Skeletal muscle tissue (tissue), 4 donors: ENCODE results near the gene WDR18. TPM values are rescaled to one million over a fixed set of nuclear protein-coding genes. Genes with fewer than 3 reads are reported as not detected.

Experiments
- H3K27ac ChIP-seq: one replicate; pipeline ENCODE4 v1.7.0; 2013; ENCODE audit warnings: mild to moderate bottlenecking, low read depth, low read length, inconsistent platforms
- H3K27me3 ChIP-seq, 3 donors: one replicate each; pipeline ENCODE4 v1.7.0; 2013; ENCODE audit warnings: low read length in 3 of 3; ENCODE audit not compliant: control insufficient read depth in 3 of 3, insufficient read depth in 3 of 3
- H3K36me3 ChIP-seq, 3 donors: one replicate each; pipeline ENCODE4 v1.7.0; 2013; ENCODE audit warnings: low read length in 3 of 3; ENCODE audit not compliant: control insufficient read depth in 3 of 3, insufficient read depth in 3 of 3
- H3K4me1 ChIP-seq, 3 donors: one replicate each; pipeline ENCODE4 v1.7.0; 2013; ENCODE audit warnings: low read length in 3 of 3, mild to moderate bottlenecking in 3 of 3; ENCODE audit not compliant: control insufficient read depth in 3 of 3, insufficient read depth in 3 of 3
- H3K4me3 ChIP-seq, 3 donors: one replicate each; pipeline ENCODE4 v1.7.0; 2013; ENCODE audit warnings: low read length in 3 of 3
- H3K9ac ChIP-seq, 3 donors: one replicate each; pipeline ENCODE4 v1.7.0; 2013; ENCODE audit warnings: low read length in 3 of 3, mild to moderate bottlenecking in 3 of 3, moderate library complexity in 2 of 3, low read depth in 1 of 3
- H3K9me3 ChIP-seq, 3 donors: one replicate each; pipeline ENCODE4 v1.7.0; 2013; ENCODE audit warnings: low read length in 3 of 3; ENCODE audit not compliant: control insufficient read depth in 3 of 3
- total RNA-seq: library from RNA; depleted of rRNA; stranded (reverse); fragments of >200 nt; gene quantifications from one replicate; pipeline ENCODE4 v1.2.3, GENCODE V29; 2014
- donor health status: Osteomylitis.

WDR18 gene, protein sequence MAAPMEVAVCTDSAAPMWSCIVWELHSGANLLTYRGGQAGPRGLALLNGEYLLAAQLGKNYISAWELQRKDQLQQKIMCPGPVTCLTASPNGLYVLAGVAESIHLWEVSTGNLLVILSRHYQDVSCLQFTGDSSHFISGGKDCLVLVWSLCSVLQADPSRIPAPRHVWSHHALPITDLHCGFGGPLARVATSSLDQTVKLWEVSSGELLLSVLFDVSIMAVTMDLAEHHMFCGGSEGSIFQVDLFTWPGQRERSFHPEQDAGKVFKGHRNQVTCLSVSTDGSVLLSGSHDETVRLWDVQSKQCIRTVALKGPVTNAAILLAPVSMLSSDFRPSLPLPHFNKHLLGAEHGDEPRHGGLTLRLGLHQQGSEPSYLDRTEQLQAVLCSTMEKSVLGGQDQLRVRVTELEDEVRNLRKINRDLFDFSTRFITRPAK
- 35.5 TPM for total RNA-seq

- H3K27me3 ChIP-seq, result peaks cover 0 to 2% (median 2%) of the 10 kb centered on the region in 3 donors
- H3K4me1 ChIP-seq, result peaks cover 14 to 23% (median 22%) of the 10 kb centered on the region in 3 donors
- H3K36me3 ChIP-seq, result peaks cover 15 to 21% (median 15%) of the 10 kb centered on the region in 3 donors
- H3K9ac ChIP-seq, result peak within 1 kb of the TSS; percentile 84 to 93 (median 92)
- H3K9me3 ChIP-seq, result no peaks in the 10 kb centered on the region
- peak within 1 kb of the TSS; percentile 80 to 97 (median 95) for H3K4me3 ChIP-seq
- peak within 1 kb of the TSS; percentile 88 for H3K27ac ChIP-seq
Measured at GRCh38 chr19:984165-984967, at the start of gene WDR18. TSS of gene WDR18 (plus strand) at chr19:984345. CDS start at chr19:984354, 9 bp downstream.

DNA sequence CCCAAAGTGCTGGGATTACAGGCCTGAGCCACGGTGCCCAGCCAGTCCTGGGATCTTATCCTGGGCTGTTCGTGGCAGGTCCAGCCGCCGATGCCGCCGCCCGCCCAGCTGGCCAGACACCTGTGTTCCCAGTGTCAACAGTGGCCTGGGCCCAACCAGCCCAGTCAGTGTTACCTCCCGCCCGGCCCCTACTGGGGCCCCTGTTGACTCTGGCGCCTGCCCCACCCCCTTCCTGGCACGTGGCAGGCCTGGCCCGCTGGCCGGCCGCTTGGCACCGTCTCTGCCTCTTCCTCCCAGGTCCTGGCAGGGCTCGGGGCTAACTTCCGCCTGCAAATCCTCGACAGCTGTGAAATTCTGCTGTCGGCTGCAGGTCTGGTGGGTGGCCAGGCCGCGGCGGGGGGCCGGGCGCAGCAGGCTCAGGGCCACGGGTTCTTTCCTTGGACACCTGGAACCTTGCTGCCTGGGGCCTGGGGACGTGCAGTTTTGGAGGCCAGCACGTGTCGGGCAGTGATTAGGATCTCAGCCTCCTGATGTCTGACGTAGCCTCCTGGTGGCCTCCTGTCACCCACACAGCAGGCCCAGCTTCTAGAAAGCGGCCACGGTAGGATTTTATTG, 49.2 kb upstream of the WDR18 start:
- H3K4me1 ChIP-seq, result peaks cover 25 to 32% (median 28%) of the 10 kb centered on the region in 3 donors
- H3K4me3 ChIP-seq, result no peak overlapping the region
- H3K27me3 ChIP-seq, result peaks cover 0 to 11% (median 11%) of the 10 kb centered on the region in 3 donors
- H3K36me3 ChIP-seq, result peaks cover 0 to 1% (median 0%) of the 10 kb centered on the region in 3 donors
- H3K27ac ChIP-seq, result peak overlapping the region; percentile 54
- H3K9me3 ChIP-seq, result no peaks in the 10 kb centered on the region
- H3K9ac ChIP-seq, result peak overlapping the region in 1 of 3 donors; percentile 50

DNA sequence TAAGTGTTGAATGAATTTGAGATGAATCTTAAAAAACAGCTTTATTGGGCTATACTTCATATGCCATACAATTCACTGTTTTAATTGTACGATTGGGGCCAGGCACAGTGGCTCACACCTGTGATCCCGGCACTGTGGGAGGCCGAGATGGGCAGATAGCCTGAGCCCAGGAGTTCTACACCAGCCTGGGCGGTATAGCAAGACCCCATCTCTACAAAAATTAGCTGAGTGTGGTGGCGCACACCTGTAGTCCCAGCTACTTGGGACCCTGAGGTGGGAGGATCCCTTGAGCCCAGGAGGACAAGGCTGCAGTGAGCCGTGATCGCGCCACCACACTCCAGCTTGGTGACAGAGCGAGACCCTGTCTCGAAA, 48.0 kb upstream of the WDR18 start:
- no peaks in the 10 kb centered on the region for H3K36me3 ChIP-seq
- peaks cover 0 to 15% (median 12%) of the 10 kb centered on the region in 3 donors for H3K27me3 ChIP-seq
- H3K9ac ChIP-seq, result no peak overlapping the region
- H3K27ac ChIP-seq, result no peak overlapping the region
- no peak overlapping the region for H3K4me3 ChIP-seq
- no peaks in the 10 kb centered on the region for H3K9me3 ChIP-seq
- peaks cover 25 to 39% (median 34%) of the 10 kb centered on the region in 3 donors for H3K4me1 ChIP-seq

- H3K27ac ChIP-seq, result no peak overlapping the region
- peaks cover 28 to 47% (median 35%) of the 10 kb centered on the region in 3 donors for H3K4me1 ChIP-seq
- H3K36me3 ChIP-seq, result no peaks in the 10 kb centered on the region
- no peak overlapping the region for H3K9ac ChIP-seq
- no peaks in the 10 kb centered on the region for H3K9me3 ChIP-seq
- H3K4me3 ChIP-seq, result no peak overlapping the region
- H3K27me3 ChIP-seq, result peaks cover 0 to 24% (median 9%) of the 10 kb centered on the region in 3 donors
Measured at GRCh38 chr19:937259-937694, 46.9 kb upstream of the WDR18 start.

DNA sequence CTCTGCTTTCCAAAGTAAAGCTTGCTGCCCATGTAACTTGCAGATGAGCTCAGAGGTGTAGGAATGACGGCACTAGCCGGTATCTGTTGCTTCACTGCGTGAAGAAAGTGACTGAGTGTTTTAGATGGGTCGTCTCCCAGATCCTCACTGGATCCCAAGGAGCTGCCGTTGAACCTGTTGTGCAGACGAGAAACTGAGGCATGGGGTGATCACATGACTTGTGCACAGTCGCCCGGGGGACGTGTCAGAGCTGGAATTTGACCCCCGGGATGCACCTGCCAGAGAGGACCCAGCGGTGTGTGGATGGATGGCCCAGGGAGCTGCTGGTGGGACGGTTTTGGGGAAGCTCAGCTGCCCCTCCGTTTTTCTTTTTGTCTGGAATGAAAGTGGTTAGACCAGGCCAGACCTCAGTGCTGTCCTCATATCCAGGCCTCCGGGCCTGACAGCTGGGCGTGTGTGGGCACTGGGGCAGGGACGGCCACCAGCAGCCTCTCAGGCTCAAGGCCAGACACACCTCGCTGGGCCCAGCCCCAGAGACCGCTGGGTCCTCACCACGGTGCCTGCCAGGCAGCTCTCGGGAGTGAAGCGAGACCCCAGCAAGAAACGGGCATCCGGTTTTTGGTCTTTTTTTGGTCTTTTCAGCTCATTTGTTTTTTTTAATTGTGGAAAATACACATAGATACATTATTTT, 45.8 kb upstream of the WDR18 start:
- H3K9me3 ChIP-seq, result no peaks in the 10 kb centered on the region
- H3K27me3 ChIP-seq, result peaks cover 0 to 19% (median 7%) of the 10 kb centered on the region in 3 donors
- no peaks in the 10 kb centered on the region for H3K36me3 ChIP-seq
- peaks cover 21 to 36% (median 26%) of the 10 kb centered on the region in 3 donors for H3K4me1 ChIP-seq
- H3K27ac ChIP-seq, result no peak overlapping the region
- H3K9ac ChIP-seq, result no peak overlapping the region
- H3K4me3 ChIP-seq, result no peak overlapping the region

GRCh38 chr19:939439-939838, 44.7 kb upstream of the WDR18 start:
- peaks cover 0 to 19% (median 10%) of the 10 kb centered on the region in 3 donors for H3K27me3 ChIP-seq
- H3K9ac ChIP-seq, result no peak overlapping the region
- no peaks in the 10 kb centered on the region for H3K9me3 ChIP-seq
- peaks cover 11 to 26% (median 16%) of the 10 kb centered on the region in 3 donors for H3K4me1 ChIP-seq
- no peak overlapping the region for H3K27ac ChIP-seq
- no peaks in the 10 kb centered on the region for H3K36me3 ChIP-seq
- H3K4me3 ChIP-seq, result no peak overlapping the region

DNA sequence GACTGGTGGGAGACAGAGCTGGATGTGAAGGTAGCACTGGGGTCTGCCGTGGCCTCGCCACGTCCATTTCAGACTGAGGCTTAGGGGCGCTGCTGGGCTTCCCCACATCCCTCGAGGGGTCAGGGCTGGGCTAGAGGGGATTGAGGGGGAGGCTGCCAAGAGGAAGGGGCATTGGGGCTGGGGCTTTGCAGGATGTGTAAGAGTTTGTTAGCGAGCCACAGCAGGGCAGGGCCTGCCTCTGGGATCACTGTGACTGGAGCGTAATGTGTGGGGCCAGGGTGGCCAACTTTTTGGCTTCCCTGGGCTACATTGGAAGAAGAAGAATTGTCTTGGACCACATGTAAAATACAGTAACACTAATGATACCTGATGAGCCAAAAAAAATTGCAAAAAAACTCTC, 44.2 kb upstream of the WDR18 start:
- Histone ChIP-seq H3K27me3 (peaks cover 0 to 19% (median 10%) of the 10 kb centered on the region in 3 donors), H3K4me1 (peaks cover 7 to 21% (median 12%) of the 10 kb centered on the region in 3 donors), H3K36me3 (no peaks in the 10 kb centered on the region), H3K27ac (no peak overlapping the region), H3K9me3 (no peaks in the 10 kb centered on the region), H3K9ac (no peak overlapping the region), H3K4me3 (no peak overlapping the region)

GRCh38 chr19:940591-941291, 43.4 kb upstream of the WDR18 start:
- Histone ChIP-seq H3K4me1 (peaks cover 3 to 15% (median 8%) of the 10 kb centered on the region in 3 donors), H3K9ac (peak overlapping the region in 1 of 3 donors; percentile 40), H3K27me3 (peaks cover 0 to 19% (median 10%) of the 10 kb centered on the region in 3 donors), H3K36me3 (no peaks in the 10 kb centered on the region), H3K27ac (peak overlapping the region; percentile 51), H3K4me3 (peak overlapping the region; percentile 20 to 62 (median 29)), H3K9me3 (no peaks in the 10 kb centered on the region)
